IMR-90 (cell line): ENCODE measurements around the gene ATPAF2. TPM values are rescaled to one million over a fixed set of nuclear protein-coding genes. Genes with fewer than 3 reads are reported as not detected.

ENCODE experiments used
- ATAC-seq: fragments of 200-7000 bp; cut with Tn5 transposase; 2 replicates; pipeline ENCODE4 v1.9.1; 2020; ENCODE audit warnings: low read depth, mild to moderate bottlenecking, moderate library complexity
- BruUV-seq: library from RNA; stranded (reverse); fragments of 400-500 nt; replicated peaks from 2 replicates; lab custom pipeline; 2021; lab: Mats Ljungman, UMichigan
- CTCF ChIA-PET: fragments of 300-600 bp; formaldehyde crosslinking; extraction: SDS; loops from one replicate; lab custom pipeline; 2021; ENCODE audit warnings: antibody characterized with exemption; lab: Yijun Ruan, JAX
- POLR2A ChIA-PET: fragments of 300-600 bp; sonication (Branson Sonifier 250); formaldehyde crosslinking; loops from one replicate; lab custom pipeline; 2022; ENCODE audit warnings: antibody characterized with exemption; ENCODE audit not compliant: unreplicated experiment; lab: Charles Lee
- DNase-seq: peaks from one replicate; pipeline ENCODE4 v3.0.0; 2013
- H2AFZ ChIP-seq: replicated peaks from 2 replicates; pipeline ENCODE3; 2013; ENCODE audit warnings: low read length, mild to moderate bottlenecking; ENCODE audit not compliant: poor library complexity
- H2AK5ac ChIP-seq: 2 replicates; pipeline ENCODE4 v1.6.1; 2013; ENCODE audit warnings: low read depth, low read length, inconsistent platforms
- H2AK9ac ChIP-seq: replicated peaks from 2 replicates; pipeline ENCODE3; 2013; ENCODE audit warnings: mild to moderate bottlenecking, low read depth, low read length, moderate library complexity; ENCODE audit not compliant: poor library complexity
- H2BK120ac ChIP-seq: 2 replicates; pipeline ENCODE4 v1.6.1; 2013; ENCODE audit warnings: low read depth, low read length, inconsistent platforms
- H2BK15ac ChIP-seq: 3 replicates; pipeline ENCODE4 v1.6.1; 2013; ENCODE audit warnings: low read depth, low read length, inconsistent platforms
- H2BK20ac ChIP-seq: 2 replicates; pipeline ENCODE4 v1.6.1; 2013; ENCODE audit warnings: low read depth, mild to moderate bottlenecking, inconsistent platforms, low read length, moderate library complexity
- H2BK5ac ChIP-seq: 2 replicates; pipeline ENCODE4 v1.6.1; 2013; ENCODE audit warnings: mild to moderate bottlenecking, low read depth, low read length, inconsistent platforms; ENCODE audit not compliant: poor library complexity, severe bottlenecking
- H3K14ac ChIP-seq: replicated peaks from 2 replicates; pipeline ENCODE4 v1.6.1; 2013; ENCODE audit warnings: low read depth, low read length, inconsistent platforms
- H3K18ac ChIP-seq: 2 replicates; pipeline ENCODE4 v1.6.1; 2013; ENCODE audit warnings: low read depth, low read length, control low read depth
- H3K23ac ChIP-seq: 2 replicates; pipeline ENCODE4 v1.6.1; 2013; ENCODE audit warnings: low read depth, low read length, inconsistent platforms
- H3K27ac ChIP-seq: 2 replicates; pipeline ENCODE4 v1.5.1; 2013; ENCODE audit warnings: mild to moderate bottlenecking, control low read depth, low read length; ENCODE audit not compliant: insufficient read depth
- H3K27me3 ChIP-seq: 2 replicates; pipeline ENCODE4 v1.6.1; 2013; ENCODE audit warnings: low read length; ENCODE audit not compliant: control insufficient read depth, insufficient read depth
- H3K36me3 ChIP-seq: 2 replicates; pipeline ENCODE4 v1.6.1; 2013; ENCODE audit warnings: low read length, mixed read lengths; ENCODE audit not compliant: control insufficient read depth, insufficient read depth
- H3K4ac ChIP-seq: 2 replicates; pipeline ENCODE4 v1.6.1; 2013; ENCODE audit warnings: low read depth, low read length, inconsistent platforms
- H3K4me1 ChIP-seq: 2 replicates; pipeline ENCODE4 v1.6.1; 2013; ENCODE audit warnings: low read length, mixed read lengths; ENCODE audit not compliant: control insufficient read depth, insufficient read depth
- H3K4me2 ChIP-seq: 2 replicates; pipeline ENCODE4 v1.6.1; 2013; ENCODE audit warnings: low read depth, mild to moderate bottlenecking, control low read depth, low read length, moderate library complexity
- H3K4me3 ChIP-seq: 2 replicates; pipeline ENCODE4 v1.5.1; 2013; ENCODE audit warnings: low read depth, mild to moderate bottlenecking, control low read depth, low read length, moderate library complexity; ENCODE audit not compliant: insufficient read depth
- H3K56ac ChIP-seq: 2 replicates; pipeline ENCODE4 v1.6.1; 2013; ENCODE audit warnings: low read length, inconsistent platforms; ENCODE audit not compliant: insufficient read depth; ENCODE audit errors: extremely low read depth
- H3K79me1 ChIP-seq, 2 experiments: 2 replicates each; pipeline ENCODE4 v1.6.1; 2013; ENCODE audit warnings: low read length in 2 of 2, inconsistent platforms in 1 of 2, low read depth in 1 of 2
- H3K9ac ChIP-seq: 2 replicates; pipeline ENCODE4 v1.6.1; 2013; ENCODE audit warnings: low read depth, low read length, control low read depth
- H3K9me1 ChIP-seq: 2 replicates; pipeline ENCODE4 v1.6.1; 2013; ENCODE audit warnings: low read length, inconsistent platforms; ENCODE audit not compliant: insufficient read depth
- H3K9me3 ChIP-seq: 2 replicates; pipeline ENCODE4 v1.6.1; 2013; ENCODE audit warnings: low read length; ENCODE audit not compliant: control insufficient read depth, insufficient read depth
- H4K20me1 ChIP-seq: 2 replicates; pipeline ENCODE4 v1.6.1; 2013; ENCODE audit warnings: low read length, inconsistent platforms; ENCODE audit not compliant: insufficient read depth
- H4K5ac ChIP-seq: 2 replicates; pipeline ENCODE4 v1.6.1; 2013; ENCODE audit warnings: mild to moderate bottlenecking, low read depth, low read length, control low read depth
- H4K8ac ChIP-seq, 2 experiments: 2 replicates each; pipeline ENCODE4 v1.6.1; 2013; ENCODE audit warnings: low read depth in 2 of 2, low read length in 2 of 2, control low read depth in 1 of 2, inconsistent platforms in 1 of 2
- H4K91ac ChIP-seq: 2 replicates; pipeline ENCODE4 v1.6.1; 2013; ENCODE audit warnings: low read depth, low read length, inconsistent platforms; ENCODE audit not compliant: insufficient read depth
- BHLHE40 ChIP-seq: fragments of 150-350 bp; IDR thresholded peaks from 2 replicates; pipeline ENCODE4 v1.6.1; 2016; ENCODE audit warnings: mild to moderate bottlenecking, low read depth, low read length
- CEBPB ChIP-seq: IDR thresholded peaks from 2 replicates; pipeline ENCODE4 v1.6.1; 2012; ENCODE audit warnings: low read depth, low read length, improper control_type of control experiment
- CTCF ChIP-seq: conservative IDR thresholded peaks from 2 replicates; pipeline ENCODE4 v1.5.1; 2012; ENCODE audit warnings: mild to moderate bottlenecking, low read depth, low read length, improper control_type of control experiment
- ELK1 ChIP-seq: fragments of 150-350 bp; IDR thresholded peaks from 2 replicates; pipeline ENCODE4 v1.6.1; 2016; ENCODE audit warnings: low read depth, mild to moderate bottlenecking, low read length, moderate library complexity, borderline replicate concordance
- FOS ChIP-seq: fragments of 150-350 bp; IDR thresholded peaks from 2 replicates; pipeline ENCODE4 v1.6.1; 2016; ENCODE audit warnings: low read depth, low read length
- MAFK ChIP-seq: IDR thresholded peaks from 2 replicates; pipeline ENCODE4 v1.6.1; 2012; ENCODE audit warnings: low read depth, low read length, improper control_type of control experiment
- POLR2A ChIP-seq: IDR thresholded peaks from 2 replicates; pipeline ENCODE4 v1.6.1; 2012; ENCODE audit warnings: mild to moderate bottlenecking, low read depth, low read length
- RCOR1 ChIP-seq: IDR thresholded peaks from 2 replicates; pipeline ENCODE4 v1.6.1; 2012; ENCODE audit warnings: mild to moderate bottlenecking, low read length, improper control_type of control experiment; ENCODE audit not compliant: insufficient replicate concordance
- WGBS, 2 experiments: methylation state at CpG; one replicate each; pipeline versions ENCODE4 v1.1.5 to v1.1.7; 2013; ENCODE audit warnings: missing lambda C conversion rate in 2 of 2; ENCODE audit not compliant: insufficient read length in 1 of 2; ENCODE audit errors: extremely low coverage in 2 of 2; 5-methylcytosine and 5-hydroxymethylcytosine counted together
- dilution Hi-C: fragments of 300-500 bp; cut with HindIII; formaldehyde crosslinking; loops from one replicate; pipeline ENCODE4 v1.14.3; 2018; ENCODE audit warnings: low sequenced_read_pairs; ENCODE audit not compliant: unreplicated experiment
- in situ Hi-C: fragments of 300-500 bp; cut with MboI; formaldehyde crosslinking; loops from 3 replicates; pipeline ENCODE4 v1.14.3; 2019; ENCODE audit warnings: low sequenced_read_pairs, inconsistent platforms, mixed read lengths
- intact Hi-C: fragments of 100-400 bp; cut with micrococcal nuclease; formaldehyde crosslinking; loops from 2 replicates; pipeline ENCODE4 v1.10.0; 2022
- polyA plus RNA-seq, 3 experiments: library from polyadenylated mRNA; depleted of rRNA; stranded (reverse); fragments of >200 nt; gene quantifications; 2 replicates each; pipeline ENCODE4 v1.2.3, GENCODE V29; 2012; ENCODE audit warnings: low replicate concordance in 1 of 3
- total RNA-seq: library from RNA; depleted of rRNA; stranded (reverse); fragments of >200 nt; gene quantifications from 2 replicates; pipeline ENCODE4 v1.2.3, GENCODE V29; 2012

The ATPAF2 gene
- total and polyA plus RNA-seq, 2 of the 4 experiments (the other 2 are of a cell fraction) = 19.5 to 27.6 TPM

- Histone ChIP-seq H3K4ac (peak overlapping the region; percentile 34; the same call in 1 of the 2 replicates), H2BK120ac (peak overlapping the region; percentile 72; the same call in 1 of the 2 replicates), H3K27me3 (no peaks in the 10 kb centered on the region), H2BK15ac (peak overlapping the region; percentile 32; the same call in 1 of the 3 replicates), H3K9me1 (peaks cover 20% of the 10 kb centered on the region), H3K4me3 (no peak overlapping the region), H3K4me1 (peaks cover 8% of the 10 kb centered on the region), H2BK20ac (peak overlapping the region; percentile 70; the same call in 1 of the 2 replicates), H3K36me3 (no peaks in the 10 kb centered on the region; the same call in 1 of the 2 replicates), H3K27ac (no peak overlapping the region), H3K14ac (no peak overlapping the region), H3K23ac (no peak overlapping the region), H3K79me1 (no peaks in the 10 kb centered on the region; a peak in 1 of 4 replicates), H4K5ac (no peak overlapping the region), H3K18ac (no peak overlapping the region), H4K91ac (no peak overlapping the region), H4K8ac (no peak overlapping the region), H2AK9ac (no peak overlapping the region), H3K56ac (no peak overlapping the region), H2BK5ac (peak overlapping the region; percentile 27), H2AK5ac (peak overlapping the region; percentile 33), H3K4me2 (no peak overlapping the region), H4K20me1 (no peaks in the 10 kb centered on the region), H3K9me3 (peaks cover 2% of the 10 kb centered on the region; the same call in 1 of the 2 replicates), H3K9ac (no peak overlapping the region), H2AFZ (no peak overlapping the region)
- CTCF ChIA-PET = no interaction called here
- no peak for ATAC-seq
- TF ChIP-seq BHLHE40 = no peak
- TF ChIP-seq POLR2A = no peak
- TF ChIP-seq CTCF = no peak
- TF ChIP-seq ELK1 = no peak
- TF ChIP-seq FOS = no peak
- no peak for TF ChIP-seq CEBPB
- no peak for TF ChIP-seq RCOR1
- no peak for TF ChIP-seq MAFK
- dilution Hi-C loops = no loop called here
- DNase-seq = no peak
- no TSS peak for BruUV-seq
- POLR2A ChIA-PET = no interaction called here
- in situ Hi-C loops = no loop called here
- 96% methylated on average over 5 of the region's 8 CpGs; no CpG with 5 or more reads in 1 of the 2 experiments for WGBS, 2 experiments
- intact Hi-C loops = no loop called here
These were observed 29.2 kb downstream of the ATPAF2 start for GRCh38 chr17:18009609-18010420.
